ENCODE measurements around the gene IFT80. TPM values are rescaled to one million over a fixed set of nuclear protein-coding genes. Genes with fewer than 3 reads are reported as not detected.
"Not testable (repeated sequence)": the region's sequence is repeated elsewhere in the genome, so short reads cannot be mapped to it uniquely, and the experiment has no call there.

The IFT80 gene
- total RNA-seq, 1 donor from 2014 or later = 16.5 TPM

GRCh38 chr3:160286231-160286630 lies 112.8 kb downstream of the IFT80 start:
- no peak for DNase-seq (ENCODE audit: extremely low read depth, low read depth, low spot score)

DNA sequence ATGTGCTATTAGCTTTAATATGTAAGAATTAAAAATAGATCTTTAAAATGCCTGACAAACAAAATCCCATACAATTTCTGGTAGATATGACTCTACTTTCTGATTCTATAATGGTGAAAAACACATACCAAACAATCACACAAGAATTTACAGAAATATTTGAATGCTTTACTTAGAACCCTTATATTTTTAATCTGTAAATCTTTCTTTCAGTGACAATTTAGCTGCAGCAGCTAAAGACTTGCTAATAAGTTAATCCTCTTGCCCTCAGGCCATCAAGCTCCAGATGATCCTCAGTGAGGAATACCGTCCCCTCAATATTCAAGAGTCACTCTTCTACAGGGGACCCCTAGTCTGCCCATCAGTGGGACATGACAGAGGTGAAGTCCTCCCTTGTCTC lies 118.2 kb downstream of the IFT80 start:
- no peak for DNase-seq (ENCODE audit: extremely low read depth, low read depth, low spot score)

DNA sequence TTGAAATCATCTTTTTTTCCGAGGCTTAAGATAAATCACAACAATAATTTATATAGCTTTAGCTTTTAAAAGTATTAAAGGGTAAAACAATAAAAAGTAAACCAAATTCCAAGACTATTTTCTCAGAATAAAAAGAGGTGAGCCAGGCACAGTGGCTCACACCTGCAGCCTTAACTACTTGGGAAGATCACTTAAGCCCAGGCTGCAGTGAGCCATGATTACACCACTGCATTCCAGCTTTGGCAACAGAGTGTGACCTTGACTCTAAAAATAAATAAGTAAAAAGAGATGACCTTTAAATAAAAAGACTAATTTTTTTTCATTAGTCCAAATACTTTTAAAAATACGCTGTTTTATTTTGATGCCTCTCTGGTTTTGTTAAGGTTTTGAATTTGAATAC lies 119.4 kb downstream of the IFT80 start:
- no peak for DNase-seq (ENCODE audit: extremely low read depth, low read depth, low spot score)

- DNase-seq (ENCODE audit: extremely low read depth, low read depth, low spot score) = no peak
These were observed 120.8 kb downstream of the IFT80 start for GRCh38 chr3:160278210-160278609.

DNA sequence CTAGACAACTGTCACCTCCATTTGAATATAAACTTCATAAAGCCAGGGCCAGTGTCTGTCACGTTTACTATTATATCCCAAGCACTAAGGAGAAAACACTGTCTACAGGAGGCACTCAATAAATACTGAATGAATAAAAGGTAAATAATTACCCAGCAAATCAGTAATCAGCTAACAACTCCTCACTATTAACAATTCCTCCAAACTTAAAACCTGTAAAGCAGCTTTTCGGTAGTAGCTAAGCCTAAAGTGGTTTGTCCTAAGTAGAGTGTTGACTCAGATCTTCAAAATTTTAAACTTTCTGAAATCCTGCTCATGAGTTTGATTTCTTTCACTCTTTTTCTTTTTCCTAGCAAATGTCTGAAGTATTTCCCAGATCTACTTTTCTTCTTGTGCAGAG lies 133.9 kb downstream of the IFT80 start:
- DNase-seq (ENCODE audit: extremely low read depth, low read depth, low spot score) = no peak

GRCh38 chr3:160260587-160261270 lies 138.3 kb downstream of the IFT80 start:
- DNase-seq (ENCODE audit: extremely low read depth, low read depth, low spot score) = no peak

GRCh38 chr3:160259589-160259988 lies 139.4 kb downstream of the IFT80 start:
- no peak for DNase-seq (ENCODE audit: extremely low read depth, low read depth, low spot score)

DNA sequence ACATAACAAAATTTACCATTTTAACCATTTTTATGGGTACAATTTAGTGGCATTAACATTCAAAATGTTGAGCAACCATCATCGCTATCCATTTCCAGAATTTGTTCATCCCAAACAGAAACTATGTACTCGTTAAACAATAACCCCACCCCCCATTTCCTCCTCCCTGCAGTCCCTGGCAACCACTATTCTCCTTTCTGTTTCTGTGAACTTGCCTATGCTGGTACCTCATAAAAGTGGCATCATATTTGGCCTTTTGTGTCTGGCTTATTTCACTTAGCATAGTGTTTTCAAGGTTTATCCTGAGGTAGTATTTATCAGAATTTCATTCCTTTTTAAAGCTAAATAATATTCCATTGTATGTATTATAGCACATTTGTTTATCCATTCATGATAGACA lies 141.4 kb downstream of the IFT80 start:
- DNase-seq (ENCODE audit: extremely low read depth, low read depth, low spot score) = no peak

DNA sequence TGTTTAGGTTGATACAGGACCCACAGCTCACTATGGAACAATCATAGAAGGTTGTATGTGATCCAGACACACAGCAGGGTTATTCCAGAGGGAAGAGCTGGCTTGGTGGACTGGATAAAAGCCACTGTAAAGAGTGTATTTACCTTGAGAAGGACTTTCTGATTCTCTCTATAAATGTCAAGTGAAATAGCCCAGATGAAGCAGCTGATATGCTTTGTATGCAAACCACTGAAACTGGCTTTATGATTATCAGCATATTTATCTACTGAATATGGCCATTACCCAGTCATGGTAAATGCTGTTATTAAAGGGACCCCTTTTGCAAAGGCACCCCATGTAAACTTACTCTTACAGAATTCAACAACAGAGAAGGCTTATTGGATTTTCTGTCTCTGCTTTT lies 145.7 kb downstream of the IFT80 start:
- no peak for DNase-seq (ENCODE audit: extremely low read depth, low read depth, low spot score)

DNA sequence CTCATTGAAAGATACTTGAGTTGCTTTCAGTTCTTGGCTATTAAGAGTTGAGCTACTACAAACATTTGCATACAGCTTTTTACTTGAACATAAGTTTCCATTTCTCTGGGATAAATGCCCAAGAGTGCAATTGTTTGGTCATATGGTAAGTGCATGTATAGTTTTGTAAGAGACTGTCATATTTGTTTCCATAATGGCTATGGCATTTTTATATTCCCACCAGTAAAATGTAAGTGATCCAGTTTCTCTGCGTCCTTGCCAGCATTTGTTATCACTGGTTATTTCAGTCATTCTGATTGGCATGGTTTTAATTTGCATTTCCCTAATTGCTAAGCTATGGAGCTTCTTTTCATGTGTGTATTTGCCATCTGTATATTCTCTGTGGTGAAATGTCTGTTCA lies 151.3 kb downstream of the IFT80 start:
- no peak for DNase-seq (ENCODE audit: extremely low read depth, low read depth, low spot score)

DNA sequence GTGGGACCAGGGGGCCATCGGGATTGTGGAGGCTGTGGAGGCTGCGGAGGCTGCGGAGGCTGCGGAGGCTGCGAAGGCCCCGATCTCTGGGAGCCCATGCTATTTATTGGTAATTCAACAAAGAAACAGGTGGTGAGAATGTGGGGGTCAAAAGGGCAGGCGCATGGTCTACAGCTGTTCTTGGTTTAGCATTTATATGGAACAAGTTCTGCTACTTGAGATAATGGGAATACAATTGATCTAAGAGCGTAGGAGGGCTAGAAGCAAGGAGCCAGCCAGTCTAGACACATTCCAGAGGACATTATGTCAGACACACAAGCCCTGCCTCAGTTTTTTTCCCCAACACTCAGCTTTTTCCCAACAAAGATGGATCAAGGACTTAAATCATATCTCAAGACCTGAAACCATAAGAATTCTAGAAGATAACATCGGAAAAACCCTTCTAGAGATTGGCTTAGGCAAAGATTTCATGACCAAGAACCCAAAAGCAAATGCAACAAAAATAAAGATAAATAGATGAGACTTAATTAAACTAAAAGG lies 153.7 kb downstream of the IFT80 start:
- no peak for DNase-seq (ENCODE audit: extremely low read depth, low read depth, low spot score)

GRCh38 chr3:160240719-160241118 lies 158.3 kb downstream of the IFT80 start:
- DNase-seq (ENCODE audit: extremely low read depth, low read depth, low spot score) = not testable (repeated sequence)

DNA sequence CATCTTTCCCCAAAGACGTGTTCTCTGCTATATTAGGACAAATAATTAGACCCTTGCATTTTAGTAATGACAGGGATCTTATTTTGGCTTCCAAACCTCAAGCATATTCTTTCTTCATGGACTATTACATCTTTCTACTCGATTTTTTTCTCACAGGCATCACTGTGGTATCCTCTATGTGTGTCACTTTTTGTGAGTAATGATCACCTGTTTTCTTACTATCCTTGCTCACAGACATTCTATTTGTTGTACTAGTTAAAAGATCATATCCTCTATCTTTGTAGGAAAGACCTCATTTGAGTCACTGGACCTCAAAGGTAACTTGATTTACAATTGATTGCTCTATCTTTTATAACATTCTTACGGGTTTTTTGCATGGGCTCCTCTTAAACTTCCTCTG lies 167.0 kb downstream of the IFT80 start:
- DNase-seq (ENCODE audit: extremely low read depth, low read depth, low spot score) = no peak

DNA sequence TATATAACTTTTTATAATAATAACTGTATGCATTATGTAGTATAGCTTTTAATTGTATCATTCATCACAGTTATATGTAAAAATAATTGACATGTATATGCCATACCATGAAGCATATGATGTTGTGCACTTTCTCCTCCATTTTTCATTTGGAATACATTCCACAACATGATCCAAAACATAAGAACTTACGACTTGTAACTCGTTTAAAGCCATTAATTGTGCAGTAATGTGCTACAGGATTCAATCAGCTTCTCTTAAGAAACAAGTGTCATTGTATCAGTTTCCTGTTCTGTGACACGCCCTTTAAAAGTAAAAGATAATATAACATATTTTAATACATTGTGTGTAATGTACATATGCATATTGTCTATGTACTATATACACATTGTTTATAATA lies 171.6 kb downstream of the IFT80 start:
- no peak for DNase-seq (ENCODE audit: extremely low read depth, low read depth, low spot score)

GRCh38 chr3:160226026-160226907 lies 172.8 kb downstream of the IFT80 start:
- DNase-seq (ENCODE audit: extremely low read depth, low read depth, low spot score) = no peak

- no peak for DNase-seq (ENCODE audit: extremely low read depth, low read depth, low spot score)
These were observed 173.6 kb downstream of the IFT80 start, which contains the start of gene C3orf80 for GRCh38 chr3:160225176-160226025. Gene C3orf80 (plus strand): TSS chr3:160225422. CDS start chr3:160225636, 214 bp downstream.

- DNase-seq (ENCODE audit: extremely low read depth, low read depth, low spot score) = no peak
These were observed 174.2 kb downstream of the IFT80 start for GRCh38 chr3:160224811-160225175.

DNA sequence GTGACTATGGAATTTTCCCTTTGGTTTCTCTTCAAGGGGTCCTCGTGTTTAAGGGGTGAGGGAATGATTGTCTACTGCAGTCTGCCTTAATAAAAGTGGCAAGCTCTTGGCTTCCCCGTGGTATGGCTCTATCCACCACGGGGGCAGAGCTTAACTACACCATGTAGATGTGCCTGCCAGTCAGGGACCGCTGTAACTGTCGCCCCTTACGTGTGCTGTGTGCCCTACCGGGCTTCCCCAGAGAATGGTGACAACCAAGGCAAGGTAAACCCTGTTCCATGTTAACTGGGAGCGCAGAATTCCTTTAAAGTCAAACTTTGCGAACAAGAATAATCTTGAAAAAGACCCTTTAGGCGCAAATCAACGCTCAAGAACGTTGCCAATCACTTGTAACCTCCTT lies 174.8 kb downstream of the IFT80 start:
- DNase-seq (ENCODE audit: extremely low read depth, low read depth, low spot score) = no peak

- no peak for DNase-seq (ENCODE audit: extremely low read depth, low read depth, low spot score)
These were observed 178.0 kb downstream of the IFT80 start for GRCh38 chr3:160221019-160221418.

- no peak for DNase-seq (ENCODE audit: extremely low read depth, low read depth, low spot score)
These were observed 179.0 kb downstream of the IFT80 start for GRCh38 chr3:160220038-160220437.

- DNase-seq (ENCODE audit: extremely low read depth, low read depth, low spot score) = no peak
These were observed 180.9 kb downstream of the IFT80 start for GRCh38 chr3:160218136-160218535.

All from glomerular endothelial cell (primary cell).